GM20431 (cell line): Measurements from ENCODE around the gene ARID2.

Experiments
- in situ Hi-C: fragments of 300-500 bp; cut with MseI, MboI; formaldehyde crosslinking; loops from one replicate; pipeline ENCODE4 v1.15.0; 2020; ENCODE audit warnings: low sequenced_read_pairs; ENCODE audit not compliant: unreplicated experiment

ARID2 gene

GRCh38 chr12:45729233-45730083 is at the start of gene ARID2:
Gene ARID2 (plus strand): TSS chr12:45729706. CDS start chr12:45729837, 131 bp downstream.
- in situ Hi-C loops, result no loop called here

- in situ Hi-C loops, result no loop called here
These were observed 49.1 kb upstream of the ARID2 start for GRCh38 chr12:45680362-45680761.

- in situ Hi-C loops, result no loop called here
These were observed 48.0 kb upstream of the ARID2 start for GRCh38 chr12:45681465-45681864.

GRCh38 chr12:45685680-45686079 is 43.8 kb upstream of the ARID2 start:
- in situ Hi-C loops, result no loop called here

DNA sequence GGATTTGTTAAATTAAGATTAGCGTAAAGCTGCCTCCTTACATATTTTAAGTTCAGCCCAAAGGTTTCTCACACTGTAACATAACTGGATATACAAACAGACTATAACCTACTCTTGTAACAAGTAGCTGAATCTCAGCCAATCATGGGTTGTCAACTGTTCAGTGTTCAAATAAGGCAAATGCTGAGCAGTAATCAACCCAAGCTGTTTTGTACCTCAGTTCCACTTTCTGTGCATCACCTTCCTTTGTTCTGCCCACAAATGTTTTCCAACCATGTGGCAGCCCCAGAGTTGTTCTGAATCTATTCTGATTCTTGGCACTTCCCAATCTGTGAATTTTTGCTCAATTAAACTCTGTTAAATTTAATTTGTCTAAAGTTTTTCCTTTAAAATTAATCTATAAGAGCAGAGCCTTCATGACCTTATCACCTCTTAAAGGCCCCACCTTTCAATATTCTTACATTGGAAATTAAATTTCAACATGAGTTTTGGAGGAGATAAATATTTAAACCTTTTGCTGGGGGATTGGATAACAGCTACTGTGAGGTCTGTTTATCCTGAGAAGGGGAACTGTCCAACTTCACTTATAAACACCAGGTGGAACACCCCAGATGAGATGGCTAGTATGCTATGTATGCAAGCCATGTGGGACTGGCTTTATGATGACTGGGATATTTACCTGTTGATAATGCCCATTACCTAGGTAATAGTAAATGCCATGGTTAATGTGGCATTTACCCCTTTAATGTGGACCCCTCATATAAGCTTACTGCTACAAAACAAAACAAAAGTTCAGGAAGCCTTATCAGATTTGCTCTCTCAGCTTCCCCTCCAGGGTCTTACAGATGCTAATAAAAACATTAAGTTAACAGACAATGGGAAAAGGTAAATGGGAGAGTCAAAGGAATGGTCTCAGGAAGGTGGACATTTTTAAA is 42.2 kb upstream of the ARID2 start:
- in situ Hi-C loops, result no loop called here

DNA sequence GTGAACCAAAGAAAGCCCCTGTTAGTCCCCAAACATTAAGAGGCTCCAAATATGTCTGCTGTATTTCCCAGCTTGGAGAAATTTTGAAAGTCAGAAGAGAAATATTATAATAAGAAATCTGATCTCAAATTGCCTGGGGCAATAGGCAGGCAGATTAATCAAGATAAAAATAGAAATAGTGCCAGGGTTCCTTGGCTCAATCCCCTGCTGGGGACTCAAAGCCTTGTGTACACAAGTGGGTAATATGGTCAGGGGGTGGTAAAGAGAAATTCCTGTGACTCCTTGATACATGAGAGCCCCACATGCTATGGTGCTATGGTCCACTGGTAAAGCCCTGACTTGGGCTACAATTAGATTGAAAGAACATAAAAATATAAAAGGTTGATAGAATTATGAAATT is 41.3 kb upstream of the ARID2 start:
- in situ Hi-C loops, result no loop called here

- in situ Hi-C loops, result no loop called here
These were observed 34.5 kb upstream of the ARID2 start for GRCh38 chr12:45695035-45695434.

DNA sequence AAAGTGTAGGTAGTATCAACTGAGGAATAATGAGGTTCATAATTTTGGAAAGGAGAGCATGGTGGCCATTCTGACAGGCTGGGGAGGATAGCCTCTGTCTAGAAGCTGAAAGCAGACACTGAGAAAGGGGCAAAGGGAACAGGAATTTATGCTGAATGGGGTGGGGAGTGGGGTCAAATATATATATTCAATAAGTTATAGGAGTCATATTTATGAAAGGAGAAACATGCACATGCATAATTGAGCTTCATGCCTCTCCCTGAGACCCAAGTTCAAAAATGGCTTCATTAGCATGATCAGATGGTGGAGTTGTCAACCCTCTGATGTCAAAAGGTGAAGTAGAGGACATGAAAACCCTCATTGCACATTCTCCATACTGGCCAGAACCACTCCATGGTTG is 33.9 kb upstream of the ARID2 start:
- in situ Hi-C loops, result no loop called here

GRCh38 chr12:45696049-45696448 is 33.5 kb upstream of the ARID2 start:
- in situ Hi-C loops, result no loop called here

DNA sequence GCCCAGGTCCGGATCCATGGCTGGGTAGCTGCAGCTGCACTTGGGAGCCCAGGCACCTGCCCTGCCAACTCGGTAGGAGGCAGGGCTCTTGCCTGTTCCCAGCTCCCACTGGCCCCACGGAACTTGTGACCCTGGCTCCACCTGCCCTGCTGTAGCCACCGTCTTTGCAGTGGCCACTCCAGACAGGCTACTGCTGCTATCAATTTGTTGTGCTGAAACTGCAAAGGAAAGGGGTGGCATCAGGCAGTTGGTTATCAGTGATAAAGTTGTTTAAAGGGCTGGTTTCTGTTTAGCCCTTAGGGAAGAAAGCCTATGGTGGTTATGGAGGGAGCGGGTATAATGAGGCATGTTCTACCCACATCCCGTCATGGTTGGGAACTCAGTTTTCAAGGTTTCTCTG is 32.1 kb upstream of the ARID2 start:
- in situ Hi-C loops, result no loop called here

DNA sequence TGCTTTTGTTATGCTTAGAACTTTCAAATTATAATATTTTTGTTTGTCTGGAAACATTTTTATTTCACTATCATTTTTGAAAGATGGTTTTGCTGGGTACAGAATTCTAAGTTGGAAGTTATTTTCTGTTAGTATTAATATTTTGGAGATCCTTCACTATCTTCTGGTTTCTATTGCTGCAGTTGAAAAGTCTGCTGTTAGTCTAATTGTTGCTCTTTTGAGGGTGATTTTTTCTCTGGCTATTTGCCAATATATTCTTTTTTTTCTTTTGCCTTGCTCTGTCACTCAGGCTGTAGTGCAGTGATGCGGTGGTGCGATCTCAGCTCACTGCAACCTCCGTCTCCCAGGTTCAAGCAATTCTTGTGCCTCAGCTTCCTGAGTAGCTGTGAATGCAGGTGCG is 28.2 kb upstream of the ARID2 start:
- in situ Hi-C loops, result no loop called here

DNA sequence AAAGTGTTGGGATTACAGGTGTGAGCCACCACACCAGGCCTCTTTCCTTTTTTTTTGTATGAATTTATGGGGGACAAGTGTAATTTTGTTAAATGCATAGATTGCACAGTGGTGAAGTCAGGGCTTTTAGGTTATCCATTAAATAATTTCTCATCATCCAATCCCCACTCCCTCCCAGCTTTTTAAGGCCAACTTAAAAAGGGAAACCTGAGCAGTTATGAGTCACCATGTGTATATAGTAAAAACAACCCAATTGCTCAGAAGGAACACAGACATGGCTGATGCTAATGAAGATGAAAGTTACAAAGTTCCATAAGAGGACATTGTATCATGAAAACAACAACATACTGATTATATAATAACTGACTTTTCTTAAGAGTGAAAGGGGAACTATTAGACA is 25.6 kb upstream of the ARID2 start:
- in situ Hi-C loops, result no loop called here

GRCh38 chr12:45704968-45705367 is 24.5 kb upstream of the ARID2 start:
- in situ Hi-C loops, result no loop called here

- in situ Hi-C loops, result no loop called here
These were observed 24.1 kb upstream of the ARID2 start for GRCh38 chr12:45705404-45705803.

GRCh38 chr12:45707241-45707857 is 22.2 kb upstream of the ARID2 start:
- in situ Hi-C loops, result no loop called here

DNA sequence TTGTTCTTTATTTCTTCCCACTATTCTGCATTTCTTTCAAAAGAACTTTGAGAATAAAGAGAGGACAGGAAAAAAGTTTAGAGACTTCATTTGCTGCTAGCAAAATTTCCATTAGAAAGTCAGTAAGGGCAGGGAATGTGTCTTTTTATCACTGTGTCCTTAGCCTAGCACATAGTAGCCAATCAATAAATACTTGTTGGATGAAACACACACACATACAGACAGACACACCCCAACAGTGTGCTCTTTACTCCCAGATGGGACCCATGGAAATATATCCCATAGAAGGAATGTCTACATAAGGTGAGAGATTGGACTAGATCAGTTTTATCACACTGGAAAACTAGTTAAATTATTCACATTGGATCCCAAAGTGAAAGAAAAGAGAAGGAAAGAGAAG is 21.1 kb upstream of the ARID2 start:
- in situ Hi-C loops, result no loop called here

GRCh38 chr12:45708901-45709300 is 20.6 kb upstream of the ARID2 start:
- in situ Hi-C loops, result no loop called here

DNA sequence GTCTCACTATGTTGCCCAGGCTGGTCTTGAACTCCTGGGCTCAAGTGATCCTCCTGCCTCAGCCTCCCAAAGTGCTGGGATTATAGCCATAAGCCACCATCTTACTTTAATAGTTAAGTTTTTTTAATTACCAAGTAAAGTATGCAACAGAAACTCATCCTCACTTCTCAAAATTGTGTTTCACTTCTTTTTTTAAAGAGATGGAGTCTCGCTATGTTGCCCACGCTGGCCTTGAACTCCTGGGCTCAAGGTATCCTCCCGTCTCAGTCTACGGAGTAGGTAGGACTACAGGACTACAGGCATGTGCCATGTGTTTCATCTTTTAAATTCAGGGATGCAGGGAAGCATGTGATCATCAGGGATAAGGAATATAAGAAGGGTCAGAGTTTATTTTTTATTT is 17.2 kb upstream of the ARID2 start:
- in situ Hi-C loops, result no loop called here

GRCh38 chr12:45713078-45713477 is 16.4 kb upstream of the ARID2 start:
- in situ Hi-C loops, result no loop called here

DNA sequence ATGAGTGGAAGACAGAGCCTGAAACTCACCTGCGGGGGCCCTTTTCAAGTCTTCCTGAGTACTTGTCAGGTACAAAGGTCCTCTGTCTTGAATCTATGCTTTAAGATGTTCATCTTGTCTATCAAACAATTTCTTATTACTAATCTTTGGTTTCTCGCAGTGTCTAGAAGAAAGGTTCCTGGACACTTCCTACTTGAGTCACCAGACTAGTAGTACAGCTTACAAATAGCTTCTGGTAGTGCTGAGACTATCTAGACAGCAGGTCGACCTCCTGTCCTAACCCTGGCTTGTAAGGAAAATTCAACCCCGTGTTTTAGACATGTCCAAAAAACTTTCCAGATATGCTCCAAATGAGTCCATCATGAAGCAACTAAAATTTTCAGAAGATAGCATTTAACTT is 11.2 kb upstream of the ARID2 start:
- in situ Hi-C loops, result no loop called here

DNA sequence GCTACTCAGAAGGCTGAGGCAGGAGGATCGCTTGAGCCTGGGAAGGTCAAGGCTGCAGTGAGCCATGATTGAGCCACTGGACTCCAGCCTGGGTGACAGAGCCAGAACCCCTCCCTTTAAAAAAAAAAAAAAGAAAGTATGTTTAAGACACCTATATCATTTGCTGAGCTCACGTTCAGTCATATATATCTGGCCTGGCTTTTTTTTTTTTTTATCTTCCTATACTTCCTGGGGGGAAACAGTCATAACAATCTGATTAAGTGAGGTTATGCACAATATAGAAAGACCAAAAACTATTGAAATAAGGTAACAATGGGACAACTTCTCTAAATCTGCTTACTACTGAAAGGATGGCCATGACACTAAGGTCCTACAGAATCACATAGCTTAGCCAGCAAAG is 9.4 kb upstream of the ARID2 start:
- in situ Hi-C loops, result no loop called here
